ENCODE results near the gene HTRA1.

DNA sequence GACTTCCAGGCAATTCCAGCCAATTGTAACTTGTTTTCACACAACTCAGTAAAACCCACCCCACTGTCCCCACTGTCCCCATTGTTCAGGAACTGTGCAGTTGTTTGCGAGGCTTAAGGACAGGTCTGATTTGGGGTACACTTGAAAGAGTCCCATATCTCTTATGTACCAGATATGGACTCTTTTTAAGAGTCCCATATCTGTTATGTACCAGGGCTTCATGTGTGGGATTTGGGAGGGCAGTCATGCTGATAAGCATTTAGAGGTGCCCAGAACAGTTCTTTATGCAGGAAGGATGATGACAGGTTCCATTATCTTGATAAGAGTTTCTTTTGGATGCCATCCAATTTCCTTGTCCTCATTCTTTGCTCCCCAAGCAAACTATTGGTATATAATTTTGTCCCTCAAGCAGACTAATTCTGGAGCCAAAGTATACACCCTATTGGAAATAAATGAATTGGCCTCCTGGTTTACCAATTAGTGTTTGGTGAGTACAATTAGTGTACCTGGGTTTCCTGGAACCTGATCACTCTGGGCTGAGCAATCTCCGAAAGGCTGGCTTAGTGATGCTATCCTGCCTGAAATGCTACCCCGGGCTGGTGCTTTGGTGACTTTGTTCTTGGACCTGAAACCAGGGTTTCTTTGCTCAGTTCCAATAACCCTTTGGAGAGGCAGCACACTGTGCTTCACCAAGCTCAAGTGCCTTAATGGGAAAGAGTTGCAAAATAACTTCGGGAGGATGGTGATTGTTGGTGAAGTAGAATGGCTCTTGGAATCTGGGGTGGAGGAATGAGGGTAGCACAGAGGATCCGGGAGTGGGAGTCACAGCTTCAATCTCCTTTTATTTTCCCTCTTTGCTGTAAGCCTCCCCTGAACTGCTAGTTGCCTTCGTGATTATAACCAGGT lies 93.0 kb downstream of the HTRA1 start:
- TF ChIP-seq, protein P1, sequence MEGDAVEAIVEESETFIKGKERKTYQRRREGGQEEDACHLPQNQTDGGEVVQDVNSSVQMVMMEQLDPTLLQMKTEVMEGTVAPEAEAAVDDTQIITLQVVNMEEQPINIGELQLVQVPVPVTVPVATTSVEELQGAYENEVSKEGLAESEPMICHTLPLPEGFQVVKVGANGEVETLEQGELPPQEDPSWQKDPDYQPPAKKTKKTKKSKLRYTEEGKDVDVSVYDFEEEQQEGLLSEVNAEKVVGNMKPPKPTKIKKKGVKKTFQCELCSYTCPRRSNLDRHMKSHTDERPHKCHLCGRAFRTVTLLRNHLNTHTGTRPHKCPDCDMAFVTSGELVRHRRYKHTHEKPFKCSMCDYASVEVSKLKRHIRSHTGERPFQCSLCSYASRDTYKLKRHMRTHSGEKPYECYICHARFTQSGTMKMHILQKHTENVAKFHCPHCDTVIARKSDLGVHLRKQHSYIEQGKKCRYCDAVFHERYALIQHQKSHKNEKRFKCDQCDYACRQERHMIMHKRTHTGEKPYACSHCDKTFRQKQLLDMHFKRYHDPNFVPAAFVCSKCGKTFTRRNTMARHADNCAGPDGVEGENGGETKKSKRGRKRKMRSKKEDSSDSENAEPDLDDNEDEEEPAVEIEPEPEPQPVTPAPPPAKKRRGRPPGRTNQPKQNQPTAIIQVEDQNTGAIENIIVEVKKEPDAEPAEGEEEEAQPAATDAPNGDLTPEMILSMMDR (IDR thresholded peaks at IDR 0.05) = no peak
- TF ChIP-seq POLR2A (IDR thresholded peaks at IDR 0.05) = no peak

All from lower leg skin (tissue), 3 donors.